K562 (cell line): ENCODE measurements around the gene UBL7. TPM values are rescaled to one million over a fixed set of nuclear protein-coding genes. Genes with fewer than 3 reads are reported as not detected.
A peak's percentile ranks its signal among the peaks of the same experiment; 100 is the strongest.

Source experiments
- GATAD2B ChIP-seq: fragments of 450-650 bp; IDR thresholded peaks from 2 replicates; pipeline ENCODE4 v1.6.1; 2017; ENCODE audit warnings: mild to moderate bottlenecking, borderline replicate concordance
- HCFC1 ChIP-seq: IDR thresholded peaks from 2 replicates; pipeline ENCODE4 v1.6.1; 2012; ENCODE audit warnings: low read depth, low read length, improper control_type of control experiment
- KDM4B ChIP-seq, 2 experiments: fragments of 450-650 bp in 1 of 2; sonication (generic) in 1 of 2; IDR thresholded peaks; 2 replicates each; pipeline ENCODE4 v1.6.1; 2016 to 2017; ENCODE audit warnings: borderline replicate concordance in 2 of 2, antibody characterized with exemption in 1 of 2, low read depth in 1 of 2, mild to moderate bottlenecking in 1 of 2
- NFIX ChIP-seq: fragments of 250-450 bp; sonication (Bioruptor Pico); IDR thresholded peaks from 2 replicates; pipeline ENCODE4 v1.4.0; 2020; ENCODE audit warnings: low read depth, mild to moderate bottlenecking, moderate library complexity
- PCBP2 ChIP-seq: fragments of 200-400 bp; formaldehyde crosslinking; IDR thresholded peaks from 2 replicates; pipeline ENCODE4 v1.6.1; 2018; ENCODE audit warnings: low read length, low read depth, mild to moderate bottlenecking, moderate library complexity; ENCODE audit not compliant: poor library complexity, severe bottlenecking
- RNF2 ChIP-seq: sonication (generic); IDR thresholded peaks from 2 replicates; pipeline ENCODE4 v1.6.1; 2016
- polyA plus RNA-seq, 8 experiments: library from polyadenylated mRNA; depleted of rRNA in 4 of 8; stranded (reverse) in 5 of 8; unstranded in 3 of 8; fragments of >200 nt; fragmentation: Nextera tagmentation in 2 of 8; fragmentation: Illumina TruSeq in 1 of 8; extraction: Ambion mirVana in 2 of 8; extraction: Trizol in 1 of 8; gene quantifications; 2 replicates each; pipeline versions ENCODE4 v1.2.1 to v1.2.3, GENCODE V29; 2011 to 2014; ENCODE audit warnings: inconsistent platforms in 1 of 8, missing spikeins in 1 of 8
- total RNA-seq, 7 experiments: library from RNA; depleted of rRNA in 6 of 7; stranded (reverse); fragments of >200 nt in 6 of 7; fragmentation: Illumina TruSeq in 2 of 7; extraction: Trizol in 2 of 7; gene quantifications; 2 replicates each; pipeline versions ENCODE4 v1.2.1 to v1.2.3, GENCODE V29; 2011 to 2021; ENCODE audit warnings: low replicate concordance in 1 of 7
- TF ChIP-seq, protein P1 (sequence below): fragments of 450-650 bp; IDR thresholded peaks from 2 replicates; pipeline ENCODE4 v1.6.1; 2016; ENCODE audit warnings: low read depth
- TF ChIP-seq, protein P2 (sequence below): sonication (generic); formaldehyde crosslinking; IDR thresholded peaks from 2 replicates; pipeline ENCODE4 v1.8.0; 2023; ENCODE audit warnings: mild to moderate bottlenecking, missing genetic modification reagents
- TF ChIP-seq, protein P3 (sequence below): fragments of 250-450 bp; sonication (Bioruptor Pico); IDR thresholded peaks from 2 replicates; pipeline ENCODE4 v1.5.0; 2021; ENCODE audit warnings: mild to moderate bottlenecking, borderline replicate concordance
- TF ChIP-seq, protein P4 (sequence below): fragments of 250-450 bp; sonication (Bioruptor Pico); IDR thresholded peaks from 2 replicates; pipeline ENCODE4 v1.8.0; 2022; ENCODE audit warnings: inconsistent platforms
- TF ChIP-seq, protein P5 (sequence below): sonication (generic); formaldehyde crosslinking; IDR thresholded peaks from 2 replicates; pipeline ENCODE4 v1.8.0; 2022; ENCODE audit warnings: missing genetic modification reagents, mild to moderate bottlenecking, moderate library complexity, borderline replicate concordance

The UBL7 gene
- total and polyA plus RNA-seq, 9 of the 15 experiments (the other 6 are each of a cell fraction or from before 2014, with no cell fraction given), result 19.2 to 63.4 (median 44.9) TPM

DNA sequence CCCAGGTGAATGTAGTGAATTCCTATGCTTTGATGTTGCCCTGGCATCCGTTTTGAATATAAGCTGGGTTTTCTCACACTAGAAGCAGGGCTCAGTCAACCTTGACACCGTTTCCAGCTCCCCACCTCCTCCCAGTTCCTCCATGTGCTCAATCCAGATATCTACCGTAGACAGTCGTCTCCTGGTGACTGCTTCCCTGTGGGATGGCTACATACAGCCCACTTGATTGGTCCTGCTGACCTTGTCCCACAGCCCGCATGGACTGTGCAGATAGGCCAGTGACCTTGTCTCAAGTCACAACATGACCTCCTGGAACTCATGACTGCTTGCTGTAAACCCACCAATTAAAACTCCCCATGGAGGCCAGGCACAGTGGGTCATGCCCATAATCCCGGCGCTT lies 35.3 kb downstream of the UBL7 start (continued):
- TF ChIP-seq, protein P1, sequence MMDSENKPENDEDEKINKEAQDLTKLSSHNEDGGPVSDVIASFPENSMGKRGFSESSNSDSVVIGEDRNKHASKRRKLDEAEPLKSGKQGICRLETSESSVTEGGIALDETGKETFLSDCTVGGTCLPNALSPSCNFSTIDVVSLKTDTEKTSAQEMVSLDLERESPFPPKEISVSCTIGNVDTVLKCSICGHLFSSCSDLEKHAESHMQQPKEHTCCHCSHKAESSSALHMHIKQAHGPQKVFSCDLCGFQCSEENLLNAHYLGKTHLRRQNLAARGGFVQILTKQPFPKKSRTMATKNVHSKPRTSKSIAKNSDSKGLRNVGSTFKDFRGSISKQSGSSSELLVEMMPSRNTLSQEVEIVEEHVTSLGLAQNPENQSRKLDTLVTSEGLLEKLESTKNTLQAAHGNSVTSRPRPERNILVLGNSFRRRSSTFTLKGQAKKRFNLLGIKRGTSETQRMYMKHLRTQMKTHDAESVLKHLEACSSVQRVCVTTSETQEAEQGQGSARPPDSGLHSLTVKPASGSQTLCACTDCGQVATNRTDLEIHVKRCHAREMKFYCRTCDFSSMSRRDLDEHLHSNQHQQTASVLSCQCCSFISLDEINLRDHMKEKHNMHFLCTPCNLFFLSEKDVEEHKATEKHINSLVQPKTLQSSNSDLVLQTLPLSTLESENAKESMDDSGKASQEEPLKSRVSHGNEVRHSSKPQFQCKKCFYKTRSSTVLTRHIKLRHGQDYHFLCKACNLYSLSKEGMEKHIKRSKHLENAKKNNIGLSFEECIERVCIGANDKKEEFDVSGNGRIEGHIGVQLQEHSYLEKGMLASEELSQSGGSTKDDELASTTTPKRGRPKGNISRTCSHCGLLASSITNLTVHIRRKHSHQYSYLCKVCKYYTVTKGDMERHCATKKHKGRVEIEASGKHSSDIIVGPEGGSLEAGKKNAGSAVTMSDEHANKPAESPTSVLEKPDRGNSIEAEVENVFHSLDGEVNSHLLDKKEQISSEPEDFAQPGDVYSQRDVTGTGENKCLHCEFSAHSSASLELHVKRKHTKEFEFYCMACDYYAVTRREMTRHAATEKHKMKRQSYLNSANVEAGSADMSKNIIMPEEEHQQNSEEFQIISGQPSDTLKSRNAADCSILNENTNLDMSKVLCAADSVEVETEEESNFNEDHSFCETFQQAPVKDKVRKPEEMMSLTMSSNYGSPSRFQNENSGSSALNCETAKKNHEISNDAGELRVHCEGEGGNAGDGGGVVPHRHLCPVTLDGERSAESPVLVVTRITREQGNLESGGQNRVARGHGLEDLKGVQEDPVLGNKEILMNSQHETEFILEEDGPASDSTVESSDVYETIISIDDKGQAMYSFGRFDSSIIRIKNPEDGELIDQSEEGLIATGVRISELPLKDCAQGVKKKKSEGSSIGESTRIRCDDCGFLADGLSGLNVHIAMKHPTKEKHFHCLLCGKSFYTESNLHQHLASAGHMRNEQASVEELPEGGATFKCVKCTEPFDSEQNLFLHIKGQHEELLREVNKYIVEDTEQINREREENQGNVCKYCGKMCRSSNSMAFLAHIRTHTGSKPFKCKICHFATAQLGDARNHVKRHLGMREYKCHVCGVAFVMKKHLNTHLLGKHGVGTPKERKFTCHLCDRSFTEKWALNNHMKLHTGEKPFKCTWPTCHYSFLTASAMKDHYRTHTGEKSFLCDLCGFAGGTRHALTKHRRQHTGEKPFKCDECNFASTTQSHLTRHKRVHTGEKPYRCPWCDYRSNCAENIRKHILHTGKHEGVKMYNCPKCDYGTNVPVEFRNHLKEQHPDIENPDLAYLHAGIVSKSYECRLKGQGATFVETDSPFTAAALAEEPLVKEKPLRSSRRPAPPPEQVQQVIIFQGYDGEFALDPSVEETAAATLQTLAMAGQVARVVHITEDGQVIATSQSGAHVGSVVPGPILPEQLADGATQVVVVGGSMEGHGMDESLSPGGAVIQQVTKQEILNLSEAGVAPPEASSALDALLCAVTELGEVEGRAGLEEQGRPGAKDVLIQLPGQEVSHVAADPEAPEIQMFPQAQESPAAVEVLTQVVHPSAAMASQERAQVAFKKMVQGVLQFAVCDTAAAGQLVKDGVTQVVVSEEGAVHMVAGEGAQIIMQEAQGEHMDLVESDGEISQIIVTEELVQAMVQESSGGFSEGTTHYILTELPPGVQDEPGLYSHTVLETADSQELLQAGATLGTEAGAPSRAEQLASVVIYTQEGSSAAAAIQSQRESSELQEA, result no peak
- no peak for TF ChIP-seq HCFC1
- no peak for TF ChIP-seq NFIX
- no peak for TF ChIP-seq RNF2
- TF ChIP-seq KDM4B (IDR thresholded peaks at IDR 0.05; ENCODE audit: borderline replicate concordance in 2 of 2, low read depth in 1 of 2), result no peak
- TF ChIP-seq PCBP2, result no peak
- TF ChIP-seq, protein P2, sequence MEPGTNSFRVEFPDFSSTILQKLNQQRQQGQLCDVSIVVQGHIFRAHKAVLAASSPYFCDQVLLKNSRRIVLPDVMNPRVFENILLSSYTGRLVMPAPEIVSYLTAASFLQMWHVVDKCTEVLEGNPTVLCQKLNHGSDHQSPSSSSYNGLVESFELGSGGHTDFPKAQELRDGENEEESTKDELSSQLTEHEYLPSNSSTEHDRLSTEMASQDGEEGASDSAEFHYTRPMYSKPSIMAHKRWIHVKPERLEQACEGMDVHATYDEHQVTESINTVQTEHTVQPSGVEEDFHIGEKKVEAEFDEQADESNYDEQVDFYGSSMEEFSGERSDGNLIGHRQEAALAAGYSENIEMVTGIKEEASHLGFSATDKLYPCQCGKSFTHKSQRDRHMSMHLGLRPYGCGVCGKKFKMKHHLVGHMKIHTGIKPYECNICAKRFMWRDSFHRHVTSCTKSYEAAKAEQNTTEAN, result no peak
- TF ChIP-seq, protein P3, sequence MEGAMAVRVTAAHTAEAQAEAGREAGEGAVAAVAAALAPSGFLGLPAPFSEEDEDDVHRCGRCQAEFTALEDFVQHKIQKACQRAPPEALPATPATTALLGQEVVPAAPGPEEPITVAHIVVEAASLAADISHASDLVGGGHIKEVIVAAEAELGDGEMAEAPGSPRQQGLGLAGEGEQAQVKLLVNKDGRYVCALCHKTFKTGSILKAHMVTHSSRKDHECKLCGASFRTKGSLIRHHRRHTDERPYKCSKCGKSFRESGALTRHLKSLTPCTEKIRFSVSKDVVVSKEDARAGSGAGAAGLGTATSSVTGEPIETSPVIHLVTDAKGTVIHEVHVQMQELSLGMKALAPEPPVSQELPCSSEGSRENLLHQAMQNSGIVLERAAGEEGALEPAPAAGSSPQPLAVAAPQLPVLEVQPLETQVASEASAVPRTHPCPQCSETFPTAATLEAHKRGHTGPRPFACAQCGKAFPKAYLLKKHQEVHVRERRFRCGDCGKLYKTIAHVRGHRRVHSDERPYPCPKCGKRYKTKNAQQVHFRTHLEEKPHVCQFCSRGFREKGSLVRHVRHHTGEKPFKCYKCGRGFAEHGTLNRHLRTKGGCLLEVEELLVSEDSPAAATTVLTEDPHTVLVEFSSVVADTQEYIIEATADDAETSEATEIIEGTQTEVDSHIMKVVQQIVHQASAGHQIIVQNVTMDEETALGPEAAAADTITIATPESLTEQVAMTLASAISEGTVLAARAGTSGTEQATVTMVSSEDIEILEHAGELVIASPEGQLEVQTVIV (CRISPR knock-in tag), result no peak
- no peak for TF ChIP-seq GATAD2B
- TF ChIP-seq, protein P4, sequence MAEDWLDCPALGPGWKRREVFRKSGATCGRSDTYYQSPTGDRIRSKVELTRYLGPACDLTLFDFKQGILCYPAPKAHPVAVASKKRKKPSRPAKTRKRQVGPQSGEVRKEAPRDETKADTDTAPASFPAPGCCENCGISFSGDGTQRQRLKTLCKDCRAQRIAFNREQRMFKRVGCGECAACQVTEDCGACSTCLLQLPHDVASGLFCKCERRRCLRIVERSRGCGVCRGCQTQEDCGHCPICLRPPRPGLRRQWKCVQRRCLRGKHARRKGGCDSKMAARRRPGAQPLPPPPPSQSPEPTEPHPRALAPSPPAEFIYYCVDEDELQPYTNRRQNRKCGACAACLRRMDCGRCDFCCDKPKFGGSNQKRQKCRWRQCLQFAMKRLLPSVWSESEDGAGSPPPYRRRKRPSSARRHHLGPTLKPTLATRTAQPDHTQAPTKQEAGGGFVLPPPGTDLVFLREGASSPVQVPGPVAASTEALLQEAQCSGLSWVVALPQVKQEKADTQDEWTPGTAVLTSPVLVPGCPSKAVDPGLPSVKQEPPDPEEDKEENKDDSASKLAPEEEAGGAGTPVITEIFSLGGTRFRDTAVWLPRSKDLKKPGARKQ (CRISPR knock-in tag), result no peak
- TF ChIP-seq, protein P5, sequence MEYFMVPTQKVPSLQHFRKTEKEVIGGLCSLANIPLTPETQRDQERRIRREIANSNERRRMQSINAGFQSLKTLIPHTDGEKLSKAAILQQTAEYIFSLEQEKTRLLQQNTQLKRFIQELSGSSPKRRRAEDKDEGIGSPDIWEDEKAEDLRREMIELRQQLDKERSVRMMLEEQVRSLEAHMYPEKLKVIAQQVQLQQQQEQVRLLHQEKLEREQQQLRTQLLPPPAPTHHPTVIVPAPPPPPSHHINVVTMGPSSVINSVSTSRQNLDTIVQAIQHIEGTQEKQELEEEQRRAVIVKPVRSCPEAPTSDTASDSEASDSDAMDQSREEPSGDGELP (CRISPR knock-in tag), result peak; percentile 47; the same call in 1 of the 2 replicates
